Activated CD8-positive, alpha-beta memory T cell treated with anti-CD3 and anti-CD28 coated beads for 48 hours (primary cell): Measurements from ENCODE around the gene TNFRSF17.
"Not testable (repeated sequence)": the region's sequence is repeated elsewhere in the genome, so short reads cannot be mapped to it uniquely, and the experiment has no call there.

Experiments used
- DNase-seq, 3 experiments: peaks; one replicate each; pipeline ENCODE4 v3.0.0-alpha.2; 2020; ENCODE audit warnings: low read depth in 2 of 3, low spot score in 2 of 3

The TNFRSF17 gene

GRCh38 chr16:11968577-11968976 lies 3.6 kb downstream of the TNFRSF17 start:
- DNase-seq = no peak

GRCh38 chr16:11970292-11970691 lies 5.3 kb downstream of the TNFRSF17 start:
- not testable (repeated sequence) for DNase-seq

- DNase-seq = no peak
Measured at GRCh38 chr16:11972128-11972527, 7.1 kb downstream of the TNFRSF17 start.

- no peak for DNase-seq
Measured at GRCh38 chr16:11973070-11973469, 8.1 kb downstream of the TNFRSF17 start.

- DNase-seq = peak in 1 of 3 experiments; percentile 1
Measured at GRCh38 chr16:11976850-11977375, 11.9 kb downstream of the TNFRSF17 start.

- no peak for DNase-seq
Measured at GRCh38 chr16:11977376-11978041, 12.5 kb downstream of the TNFRSF17 start.

GRCh38 chr16:11978080-11978479 lies 13.1 kb downstream of the TNFRSF17 start:
- no peak for DNase-seq

GRCh38 chr16:11979013-11979672 lies 14.1 kb downstream of the TNFRSF17 start:
- no peak for DNase-seq

- DNase-seq = no peak
Measured at GRCh38 chr16:11980136-11980844, 15.3 kb downstream of the TNFRSF17 start.

GRCh38 chr16:11985250-11985649 lies 20.2 kb downstream of the TNFRSF17 start:
- DNase-seq = no peak

GRCh38 chr16:11986521-11987057 lies 21.6 kb downstream of the TNFRSF17 start:
- DNase-seq = no peak

GRCh38 chr16:11988258-11988978 lies 23.4 kb downstream of the TNFRSF17 start:
- no peak for DNase-seq

- no peak for DNase-seq
Measured at GRCh38 chr16:11990702-11991390, 25.8 kb downstream of the TNFRSF17 start.

GRCh38 chr16:11992008-11992584 lies 27.1 kb downstream of the TNFRSF17 start:
- no peak for DNase-seq

- no peak for DNase-seq
Measured at GRCh38 chr16:11992586-11993524, 27.8 kb downstream of the TNFRSF17 start.

- no peak for DNase-seq
Measured at GRCh38 chr16:11994143-11995119, 29.4 kb downstream of the TNFRSF17 start.

- no peak for DNase-seq
Measured at GRCh38 chr16:11996433-11997330, 31.7 kb downstream of the TNFRSF17 start.
